Stimulated activated CD8-positive, alpha-beta memory T cell treated with anti-CD3 and anti-CD28 coated beads, Interleukin-4, amount 100 ng/mL, for 1 hour (primary cell): ENCODE measurements around the gene ARID1A.

Experiments used
- DNase-seq, 2 donors: peaks; one replicate each; pipeline ENCODE4 v3.0.0-alpha.2; 2020; ENCODE audit warnings: low read depth in 2 of 2, low spot score in 1 of 2

ARID1A gene

DNA sequence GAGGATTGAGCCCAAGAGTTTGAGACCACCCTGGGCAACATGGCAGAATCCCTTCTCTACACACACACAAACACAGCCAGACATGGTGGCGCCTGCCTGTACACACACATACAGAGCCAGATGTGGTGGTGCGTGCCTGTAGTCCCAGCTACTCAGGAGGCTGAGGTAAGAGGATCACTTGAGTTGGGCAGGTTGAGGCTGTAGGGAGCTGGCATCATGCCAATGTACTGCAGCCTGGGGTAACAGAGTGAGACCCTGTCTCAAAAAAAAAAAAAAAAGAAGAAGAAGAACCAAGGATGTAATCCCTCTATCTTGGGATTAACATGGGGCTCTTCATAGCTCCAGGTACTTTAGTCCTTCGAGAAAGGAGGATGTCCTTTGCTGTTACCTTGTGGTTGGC lies 62.5 kb downstream of the ARID1A start:
- no peak for DNase-seq

GRCh38 chr1:26759531-26759930 lies 63.7 kb downstream of the ARID1A start:
- no peak for DNase-seq

DNA sequence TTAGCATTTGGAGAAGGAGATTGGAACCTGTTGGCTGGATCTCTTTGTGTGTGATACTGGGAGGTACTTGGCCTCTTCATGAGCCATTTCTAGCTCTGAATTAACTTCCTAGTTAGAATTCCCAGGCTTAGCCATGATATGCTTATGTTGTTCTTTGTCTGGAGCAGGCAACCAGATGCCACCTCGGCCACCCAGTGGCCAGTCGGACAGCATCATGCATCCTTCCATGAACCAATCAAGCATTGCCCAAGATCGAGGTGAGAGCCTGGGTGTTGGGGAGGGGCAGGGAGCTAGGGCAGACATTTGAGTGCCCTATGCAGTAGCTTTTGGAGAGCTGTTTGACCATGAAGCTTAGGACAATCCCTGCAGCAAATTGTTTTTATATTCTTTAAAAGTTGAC lies 65.4 kb downstream of the ARID1A start:
- no peak for DNase-seq

DNA sequence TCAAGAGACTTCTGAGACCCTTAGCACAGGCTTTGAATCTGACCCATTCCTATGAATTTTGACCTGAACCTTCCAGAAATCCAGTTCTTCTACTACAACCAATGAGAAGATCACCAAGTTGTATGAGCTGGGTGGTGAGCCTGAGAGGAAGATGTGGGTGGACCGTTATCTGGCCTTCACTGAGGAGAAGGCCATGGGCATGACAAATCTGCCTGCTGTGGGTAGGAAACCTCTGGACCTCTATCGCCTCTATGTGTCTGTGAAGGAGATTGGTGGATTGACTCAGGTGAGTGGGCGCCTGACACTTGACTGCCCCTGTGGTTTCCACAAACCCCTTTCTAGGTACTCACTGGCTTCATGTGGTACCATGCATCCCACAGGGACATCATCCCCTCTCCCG lies 71.9 kb downstream of the ARID1A start:
- DNase-seq: no peak

DNA sequence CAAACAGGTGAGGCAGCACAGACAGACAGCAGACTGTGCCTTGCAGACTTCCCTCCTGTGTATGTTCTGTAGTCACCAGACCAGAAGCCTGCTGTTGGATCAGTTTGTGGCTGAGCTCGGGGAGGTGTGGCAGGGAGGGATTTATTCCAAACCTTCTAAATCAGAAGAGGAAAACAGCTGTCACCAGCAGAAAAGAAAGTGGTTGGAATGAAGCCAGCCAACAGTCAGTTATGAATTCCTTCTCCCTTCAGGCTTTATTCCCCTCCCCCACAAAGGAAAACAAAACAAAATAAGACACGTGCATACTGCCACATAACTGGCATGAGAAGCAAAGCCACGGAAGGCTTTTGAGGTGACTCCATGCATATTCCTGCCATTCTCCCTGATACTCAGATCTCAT lies 72.9 kb downstream of the ARID1A start:
- DNase-seq: no peak

DNA sequence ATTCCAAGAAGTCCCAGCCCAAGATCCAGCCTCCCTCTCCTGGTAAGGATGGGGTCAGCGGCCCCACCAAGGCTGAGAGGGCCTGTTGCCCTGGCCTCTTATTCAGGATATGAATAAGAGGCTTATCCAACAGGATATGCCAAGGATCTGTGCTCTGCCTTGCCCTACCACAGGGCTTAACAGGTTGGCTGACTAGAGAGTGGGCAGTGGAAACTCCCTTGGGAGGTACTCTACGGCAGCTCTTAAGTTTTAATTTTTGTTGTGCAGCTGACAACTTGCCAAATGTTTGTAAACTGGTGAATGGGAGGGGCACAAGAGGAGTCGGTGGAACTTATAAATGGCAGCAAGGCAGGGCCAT lies 75.4 kb downstream of the ARID1A start:
- DNase-seq: no peak

DNA sequence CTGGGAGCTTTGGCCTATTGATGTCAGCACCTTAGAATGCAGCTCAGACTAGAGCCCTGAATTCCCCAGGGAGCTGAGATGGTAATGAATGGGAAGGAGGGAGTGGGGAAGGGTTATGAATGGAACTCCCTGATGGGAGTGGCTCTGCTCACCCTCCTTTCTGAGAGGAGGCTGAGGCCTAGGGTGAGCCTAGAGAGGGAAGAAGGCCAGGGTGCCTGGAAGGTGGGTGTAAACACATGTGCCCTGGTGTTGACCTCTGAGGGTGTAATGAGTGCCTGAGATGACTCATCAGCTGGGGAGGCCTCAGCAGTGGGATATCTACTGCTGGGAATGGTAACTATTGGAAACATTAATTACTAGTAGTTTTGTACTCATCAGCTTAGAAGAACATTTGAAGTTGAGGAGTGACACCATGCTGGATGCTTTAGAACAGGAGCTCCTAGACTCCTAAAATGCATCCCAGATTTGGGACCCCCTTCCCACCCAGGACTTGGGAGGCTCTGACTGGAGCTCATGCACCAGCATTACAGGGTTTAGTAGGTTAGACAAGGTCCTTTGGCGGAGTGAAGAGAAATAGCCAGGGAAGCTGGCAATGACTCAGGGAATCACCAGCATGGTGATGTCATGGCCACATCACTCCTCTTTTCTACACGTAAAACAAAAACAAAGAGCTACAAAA lies 76.0 kb downstream of the ARID1A start:
- DNase-seq: no peak

GRCh38 chr1:26772687-26773086 lies 76.9 kb downstream of the ARID1A start:
- no peak for DNase-seq

GRCh38 chr1:26774462-26774861 lies 78.6 kb downstream of the ARID1A start:
- no peak for DNase-seq

GRCh38 chr1:26775666-26776065 lies 79.9 kb downstream of the ARID1A start:
- no peak for DNase-seq

DNA sequence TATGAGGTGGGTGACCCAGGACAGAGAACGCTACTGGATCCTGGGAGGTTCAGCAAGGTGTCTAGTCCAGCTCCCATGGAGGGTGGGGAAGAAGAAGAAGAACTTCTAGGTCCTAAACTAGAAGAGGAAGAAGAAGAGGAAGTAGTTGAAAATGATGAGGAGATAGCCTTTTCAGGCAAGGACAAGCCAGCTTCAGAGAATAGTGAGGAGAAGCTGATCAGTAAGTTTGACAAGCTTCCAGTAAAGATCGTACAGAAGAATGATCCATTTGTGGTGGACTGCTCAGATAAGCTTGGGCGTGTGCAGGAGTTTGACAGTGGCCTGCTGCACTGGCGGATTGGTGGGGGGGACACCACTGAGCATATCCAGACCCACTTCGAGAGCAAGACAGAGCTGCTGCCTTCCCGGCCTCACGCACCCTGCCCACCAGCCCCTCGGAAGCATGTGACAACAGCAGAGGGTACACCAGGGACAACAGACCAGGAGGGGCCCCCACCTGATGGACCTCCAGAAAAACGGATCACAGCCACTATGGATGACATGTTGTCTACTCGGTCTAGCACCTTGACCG lies 83.4 kb downstream of the ARID1A start:
- DNase-seq: no peak

DNA sequence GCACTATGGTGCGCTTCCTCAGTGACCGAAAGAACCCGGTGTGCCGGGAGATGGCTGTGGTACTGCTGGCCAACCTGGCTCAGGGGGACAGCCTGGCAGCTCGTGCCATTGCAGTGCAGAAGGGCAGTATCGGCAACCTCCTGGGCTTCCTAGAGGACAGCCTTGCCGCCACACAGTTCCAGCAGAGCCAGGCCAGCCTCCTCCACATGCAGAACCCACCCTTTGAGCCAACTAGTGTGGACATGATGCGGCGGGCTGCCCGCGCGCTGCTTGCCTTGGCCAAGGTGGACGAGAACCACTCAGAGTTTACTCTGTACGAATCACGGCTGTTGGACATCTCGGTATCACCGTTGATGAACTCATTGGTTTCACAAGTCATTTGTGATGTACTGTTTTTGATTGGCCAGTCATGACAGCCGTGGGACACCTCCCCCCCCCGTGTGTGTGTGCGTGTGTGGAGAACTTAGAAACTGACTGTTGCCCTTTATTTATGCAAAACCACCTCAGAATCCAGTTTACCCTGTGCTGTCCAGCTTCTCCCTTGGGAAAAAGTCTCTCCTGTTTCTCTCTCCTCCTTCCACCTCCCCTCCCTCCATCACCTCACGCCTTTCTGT lies 84.6 kb downstream of the ARID1A start:
- DNase-seq: no peak

DNA sequence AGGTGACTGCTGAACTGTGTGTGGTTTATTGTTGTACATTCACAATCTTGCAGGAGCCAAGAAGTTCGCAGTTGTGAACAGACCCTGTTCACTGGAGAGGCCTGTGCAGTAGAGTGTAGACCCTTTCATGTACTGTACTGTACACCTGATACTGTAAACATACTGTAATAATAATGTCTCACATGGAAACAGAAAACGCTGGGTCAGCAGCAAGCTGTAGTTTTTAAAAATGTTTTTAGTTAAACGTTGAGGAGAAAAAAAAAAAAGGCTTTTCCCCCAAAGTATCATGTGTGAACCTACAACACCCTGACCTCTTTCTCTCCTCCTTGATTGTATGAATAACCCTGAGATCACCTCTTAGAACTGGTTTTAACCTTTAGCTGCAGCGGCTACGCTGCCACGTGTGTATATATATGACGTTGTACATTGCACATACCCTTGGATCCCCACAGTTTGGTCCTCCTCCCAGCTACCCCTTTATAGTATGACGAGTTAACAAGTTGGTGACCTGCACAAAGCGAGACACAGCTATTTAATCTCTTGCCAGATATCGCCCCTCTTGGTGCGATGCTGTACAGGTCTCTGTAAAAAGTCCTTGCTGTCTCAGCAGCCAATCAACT lies 85.5 kb downstream of the ARID1A start:
- no peak for DNase-seq

GRCh38 chr1:26782521-26783212 lies 86.9 kb downstream of the ARID1A start:
- no peak for DNase-seq

GRCh38 chr1:26783646-26784022 lies 87.8 kb downstream of the ARID1A start:
- DNase-seq: no peak

DNA sequence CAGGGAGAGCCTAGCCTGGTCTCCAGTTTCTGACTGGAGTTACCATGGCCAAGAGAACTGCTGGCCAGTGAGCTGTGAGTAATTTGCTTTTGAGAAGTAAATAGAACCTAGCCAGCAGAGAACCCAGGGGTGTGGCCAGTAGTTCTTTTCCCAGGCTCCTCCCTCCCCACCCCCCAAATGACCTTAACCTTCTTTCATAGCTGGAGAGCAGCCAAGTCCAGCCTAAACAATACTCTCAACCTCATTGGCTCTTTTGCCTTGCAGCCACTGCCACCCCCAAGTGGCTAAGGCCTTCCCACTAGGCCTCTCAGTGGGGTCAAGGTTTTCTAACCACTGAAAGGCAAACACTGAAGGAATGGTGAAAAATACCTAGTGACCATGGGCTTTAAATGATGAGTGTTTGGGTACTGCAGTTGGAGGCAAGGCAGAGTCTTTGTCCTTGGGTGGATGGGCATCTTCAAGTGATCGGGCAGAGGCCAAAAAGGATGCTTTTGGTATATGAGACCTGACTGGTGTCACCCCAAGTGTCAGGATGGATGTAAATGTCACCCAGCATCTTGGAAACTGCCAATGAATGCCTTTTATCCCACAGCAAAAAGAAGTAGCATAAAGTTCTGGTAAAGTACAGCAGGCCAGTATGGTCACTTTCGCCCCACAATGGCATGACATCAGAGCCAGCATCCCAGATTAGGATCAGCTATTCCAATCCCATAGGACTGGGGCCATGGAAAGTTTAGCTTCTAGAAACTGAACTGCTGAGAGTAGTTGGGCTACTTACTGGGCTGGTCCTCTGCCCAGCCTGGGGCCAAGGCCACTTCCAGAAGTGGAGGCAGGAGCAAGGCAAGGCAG lies 88.4 kb downstream of the ARID1A start:
- DNase-seq: no peak

- no peak for DNase-seq
Measured at GRCh38 chr1:26784886-26785285, 89.1 kb downstream of the ARID1A start.

- no peak for DNase-seq
Measured at GRCh38 chr1:26785611-26786436, 90.0 kb downstream of the ARID1A start.

DNA sequence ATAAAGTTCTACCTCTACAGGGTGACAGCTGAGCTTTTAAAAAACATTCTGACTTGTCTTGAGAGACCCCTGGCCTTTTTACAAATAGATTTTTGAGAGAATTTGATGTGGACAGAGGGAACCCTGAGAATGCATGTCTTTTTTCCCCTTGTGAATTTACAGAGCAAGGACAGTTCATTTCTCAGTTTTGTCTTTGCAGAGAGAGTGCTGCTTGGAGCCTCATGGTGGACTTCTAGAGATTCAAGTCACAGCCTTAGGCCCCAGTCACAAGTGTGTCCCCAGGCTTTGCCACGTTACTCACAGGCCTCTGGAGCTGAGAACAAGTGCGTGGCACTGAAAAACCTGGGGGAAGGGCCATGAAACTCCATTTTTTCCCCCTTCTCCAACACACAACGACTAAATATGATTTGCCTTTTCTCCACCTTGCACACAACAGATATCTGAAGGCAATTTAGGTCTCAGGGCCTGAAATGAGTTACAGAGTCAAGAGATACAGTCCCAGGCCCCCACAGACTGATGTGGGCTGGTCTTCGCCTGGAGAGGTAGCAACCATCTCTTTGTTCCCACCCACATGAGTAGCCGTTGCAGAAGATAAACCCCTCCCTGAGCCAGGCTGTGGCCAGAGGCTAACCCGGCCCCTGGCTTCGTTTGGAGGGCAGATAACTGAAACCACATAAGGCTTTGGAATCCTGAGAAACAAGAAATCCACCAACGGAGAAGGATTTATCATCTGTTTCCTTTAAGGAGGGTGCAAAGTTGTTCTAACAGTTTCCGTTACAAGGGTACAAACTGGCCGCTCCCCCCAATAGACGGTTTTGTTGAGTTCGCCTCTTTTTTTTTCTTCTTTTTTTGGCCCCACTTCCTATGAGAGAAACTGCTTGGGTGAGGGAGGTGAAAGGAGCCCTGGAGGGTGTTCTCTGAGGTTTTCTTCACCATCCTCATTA lies 90.9 kb downstream of the ARID1A start:
- no peak for DNase-seq
